ENCODE measurements around the gene SFRP5.

The SFRP5 gene

GRCh38 chr10:97788552-97789442 lies 17.0 kb upstream of the SFRP5 start:
- DNase-seq (ENCODE audit: low read depth in 1 of 2, low spot score in 1 of 2) = no peak

DNA sequence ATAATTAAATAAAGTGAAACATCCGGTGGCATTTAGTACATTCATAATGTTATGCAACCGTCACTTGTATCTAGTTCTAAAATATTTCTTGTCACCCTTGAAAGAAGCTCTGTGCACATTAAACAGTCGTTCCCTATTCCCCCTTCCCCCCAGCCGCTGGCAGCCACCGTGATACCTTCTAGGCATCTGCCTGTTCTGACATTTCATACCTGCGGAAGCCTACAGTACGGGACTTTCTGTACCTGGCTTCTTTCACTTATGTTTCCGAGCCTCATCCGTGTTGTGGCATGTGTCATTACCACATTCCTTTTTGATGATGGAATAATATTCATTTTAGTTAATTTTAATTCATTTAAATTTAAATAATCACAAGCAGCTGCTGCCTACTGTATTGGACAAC lies 13.9 kb upstream of the SFRP5 start:
- DNase-seq (ENCODE audit: low read depth in 1 of 2, low spot score in 1 of 2) = no peak

- DNase-seq (ENCODE audit: low read depth in 1 of 2, low spot score in 1 of 2) = no peak
Measured at GRCh38 chr10:97785231-97785630, 13.4 kb upstream of the SFRP5 start.

DNA sequence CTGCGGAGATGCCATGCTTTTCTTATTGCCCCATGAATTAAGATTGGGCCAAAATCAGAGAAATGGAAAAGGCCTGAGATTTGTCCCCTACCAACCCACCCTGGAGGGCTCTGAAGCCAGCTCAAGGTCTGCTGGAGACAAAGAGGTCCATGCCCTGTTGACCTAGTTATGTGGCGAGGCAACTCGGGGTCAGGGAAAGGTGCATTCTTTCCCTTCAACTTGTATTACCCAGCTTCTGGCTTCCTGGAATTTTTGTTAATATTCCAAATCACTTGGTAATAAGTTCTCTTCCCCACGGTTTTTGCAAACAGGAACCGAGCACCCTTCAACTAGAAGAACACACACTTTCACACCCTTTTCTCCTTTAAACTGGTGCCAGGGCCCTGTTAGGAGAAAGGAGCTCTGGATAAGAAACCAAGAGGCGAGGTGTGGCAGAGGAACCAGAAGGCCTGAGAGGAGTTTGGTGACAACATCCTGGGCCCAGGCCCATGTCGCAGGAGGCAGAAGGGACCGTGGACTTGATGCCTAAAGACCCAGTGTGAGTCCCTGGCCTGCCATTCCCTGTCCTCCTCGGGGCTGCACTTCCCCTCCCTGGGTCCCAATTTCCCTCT lies 12.5 kb upstream of the SFRP5 start:
- no peak for DNase-seq (ENCODE audit: low read depth in 1 of 2, low spot score in 1 of 2)

- no peak for DNase-seq (ENCODE audit: low read depth in 1 of 2, low spot score in 1 of 2)
Measured at GRCh38 chr10:97782455-97783228, 10.8 kb upstream of the SFRP5 start.

- DNase-seq (ENCODE audit: low read depth in 1 of 2, low spot score in 1 of 2) = no peak
Measured at GRCh38 chr10:97781618-97782331, 10.0 kb upstream of the SFRP5 start.

GRCh38 chr10:97780841-97781617 lies 9.2 kb upstream of the SFRP5 start:
- no peak for DNase-seq (ENCODE audit: low read depth in 1 of 2, low spot score in 1 of 2)

DNA sequence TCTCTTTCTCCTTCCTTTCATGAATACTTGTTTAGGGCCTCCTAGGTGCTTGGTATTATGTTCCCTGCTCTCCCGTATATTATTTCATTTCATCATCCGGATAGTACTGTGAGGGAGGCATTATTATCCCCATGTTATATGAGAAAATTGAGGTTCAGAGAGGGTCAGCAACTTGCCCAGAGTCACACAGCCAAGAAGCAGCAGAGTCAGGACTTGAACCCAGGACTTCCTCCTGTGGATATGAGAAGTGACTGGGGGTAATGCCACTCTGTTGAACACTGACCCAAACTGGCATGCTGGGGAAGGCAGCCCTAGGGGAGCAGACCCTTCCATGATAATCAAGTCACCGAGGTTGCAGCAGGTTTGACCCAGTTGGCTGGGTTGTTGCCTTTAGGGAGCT lies 8.2 kb upstream of the SFRP5 start:
- no peak for DNase-seq (ENCODE audit: low read depth in 1 of 2, low spot score in 1 of 2)

DNA sequence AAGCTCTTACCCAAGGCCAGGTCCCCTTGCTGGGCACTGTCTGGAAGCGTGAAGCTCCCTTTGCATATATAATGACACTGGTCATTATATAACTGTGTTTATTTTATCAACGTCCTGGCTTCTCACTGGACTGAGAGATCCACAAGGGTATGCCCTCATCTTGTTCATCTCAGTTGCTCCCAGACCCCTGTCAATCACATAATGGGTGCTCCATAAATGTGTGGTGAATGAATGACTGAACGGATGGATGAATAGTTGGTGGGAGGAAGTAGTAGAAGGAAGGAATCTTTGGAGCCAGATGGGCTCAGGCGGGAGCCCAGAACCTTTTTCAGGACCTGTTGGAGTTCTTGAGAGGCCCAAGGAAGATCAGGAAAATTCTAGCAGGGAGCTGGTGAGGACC lies 7.7 kb upstream of the SFRP5 start:
- no peak for DNase-seq (ENCODE audit: low read depth in 1 of 2, low spot score in 1 of 2)

DNA sequence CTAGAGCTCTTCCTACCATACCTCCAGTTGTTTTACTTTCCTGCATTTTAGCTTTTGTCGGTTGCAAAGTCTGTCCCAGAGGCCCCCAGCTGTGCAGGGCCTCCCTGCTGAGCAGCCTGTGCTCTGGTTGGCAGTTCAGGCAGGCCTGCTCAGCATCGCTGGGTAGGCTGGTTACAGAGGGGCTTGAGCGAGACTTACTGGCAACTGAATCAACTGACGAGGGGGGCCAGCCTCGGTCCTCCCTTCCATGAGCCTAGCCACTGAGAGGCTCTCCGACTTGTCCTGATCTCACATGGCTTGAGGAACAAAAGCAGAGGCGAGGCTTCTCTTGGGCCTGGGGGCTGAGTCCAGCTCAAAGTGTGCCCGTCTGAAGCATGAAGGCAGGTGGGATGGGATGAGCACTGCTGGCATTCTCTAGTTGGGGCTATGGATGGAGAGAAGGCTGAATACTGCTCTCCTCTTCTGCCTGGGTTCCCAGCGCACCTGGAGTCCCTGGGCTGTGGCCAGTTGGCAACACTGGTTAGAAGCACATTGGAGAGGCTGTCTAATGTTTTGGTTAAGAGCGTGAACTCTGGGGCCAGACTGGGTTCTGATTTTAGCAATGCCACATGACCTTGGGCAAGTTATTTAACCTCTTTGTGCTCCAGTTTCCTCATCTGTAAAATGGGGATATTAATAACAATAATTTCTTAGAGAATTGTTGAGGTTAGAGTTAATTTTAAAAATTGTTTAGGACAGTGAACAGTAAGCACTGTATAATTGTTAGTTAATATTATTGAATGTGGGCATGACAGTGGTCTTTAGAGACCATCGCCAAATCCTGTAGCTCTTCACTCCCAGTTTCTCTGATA lies 6.9 kb upstream of the SFRP5 start:
- no peak for DNase-seq (ENCODE audit: low read depth in 1 of 2, low spot score in 1 of 2)

GRCh38 chr10:97777143-97777542 lies 5.3 kb upstream of the SFRP5 start:
- DNase-seq (ENCODE audit: low read depth in 1 of 2, low spot score in 1 of 2) = no peak

DNA sequence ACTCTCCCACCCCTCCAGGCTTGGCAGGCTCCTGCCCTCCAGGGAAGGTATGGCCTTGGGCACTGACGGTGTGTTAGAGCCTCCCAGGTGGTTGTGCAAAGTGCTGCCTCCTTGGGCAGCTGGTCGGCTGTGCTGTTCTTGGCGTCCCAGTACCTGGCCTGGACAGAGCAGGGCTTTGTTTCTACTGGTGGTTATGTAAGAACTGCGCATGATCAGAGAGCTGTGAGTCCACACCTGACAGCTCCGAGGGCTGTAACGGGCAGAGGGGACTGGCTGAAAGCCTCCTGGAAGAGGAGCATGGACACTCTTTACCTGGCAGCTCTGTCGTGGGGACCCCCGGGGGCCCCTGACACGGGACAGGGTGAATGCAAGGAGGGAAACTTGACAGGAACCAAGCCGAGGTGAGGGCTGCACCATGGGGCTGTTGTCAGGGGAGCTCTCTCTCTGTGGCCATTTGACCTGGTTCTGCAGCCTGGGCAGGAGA lies 3.1 kb upstream of the SFRP5 start:
- DNase-seq (ENCODE audit: low read depth in 1 of 2, low spot score in 1 of 2) = no peak

DNA sequence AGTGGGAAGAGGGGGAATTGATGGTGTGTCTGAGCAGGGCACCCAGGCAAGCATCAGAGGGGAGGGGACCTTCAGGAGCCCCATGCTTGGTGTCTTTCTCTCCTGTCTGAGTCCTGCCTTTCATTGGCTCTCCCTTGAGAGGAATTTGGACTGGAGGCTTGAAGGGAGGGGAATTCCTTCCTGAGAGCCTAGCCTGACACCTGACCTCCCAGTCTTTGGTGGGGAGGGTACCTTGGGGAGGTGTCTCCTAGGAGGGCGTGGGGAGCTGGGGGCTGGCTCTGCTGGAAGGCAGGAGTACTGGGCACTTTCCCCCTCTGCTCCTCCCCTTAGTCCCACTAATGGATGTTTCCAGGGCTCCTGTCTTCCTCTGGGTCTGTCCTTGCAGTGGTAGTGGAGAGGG lies 1.3 kb upstream of the SFRP5 start:
- no peak for DNase-seq (ENCODE audit: low read depth in 1 of 2, low spot score in 1 of 2)

GRCh38 chr10:97771055-97771891 lies 526 bp downstream of the SFRP5 start:
- no peak for DNase-seq (ENCODE audit: low read depth in 1 of 2, low spot score in 1 of 2)

DNA sequence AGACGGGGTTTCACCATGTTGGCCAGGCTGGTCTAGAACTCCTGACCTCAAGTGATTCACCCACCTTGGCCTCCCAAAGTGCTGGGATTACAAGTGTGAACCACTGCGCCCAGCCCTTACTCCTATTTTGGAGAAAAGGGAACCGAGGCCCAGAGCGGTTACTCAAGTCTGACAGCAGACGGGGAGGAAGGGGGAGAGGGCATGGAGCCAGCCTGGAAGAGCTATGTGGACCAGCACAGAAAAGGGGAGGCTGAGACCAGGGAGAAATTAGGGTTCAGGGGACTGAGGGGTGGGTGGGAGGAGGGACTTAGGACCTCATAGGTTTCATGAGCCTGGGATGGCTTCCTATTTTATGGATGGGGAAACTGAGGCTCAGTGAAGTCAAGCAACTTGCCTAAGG lies 1.5 kb downstream of the SFRP5 start:
- DNase-seq (ENCODE audit: low read depth in 1 of 2, low spot score in 1 of 2) = no peak

DNA sequence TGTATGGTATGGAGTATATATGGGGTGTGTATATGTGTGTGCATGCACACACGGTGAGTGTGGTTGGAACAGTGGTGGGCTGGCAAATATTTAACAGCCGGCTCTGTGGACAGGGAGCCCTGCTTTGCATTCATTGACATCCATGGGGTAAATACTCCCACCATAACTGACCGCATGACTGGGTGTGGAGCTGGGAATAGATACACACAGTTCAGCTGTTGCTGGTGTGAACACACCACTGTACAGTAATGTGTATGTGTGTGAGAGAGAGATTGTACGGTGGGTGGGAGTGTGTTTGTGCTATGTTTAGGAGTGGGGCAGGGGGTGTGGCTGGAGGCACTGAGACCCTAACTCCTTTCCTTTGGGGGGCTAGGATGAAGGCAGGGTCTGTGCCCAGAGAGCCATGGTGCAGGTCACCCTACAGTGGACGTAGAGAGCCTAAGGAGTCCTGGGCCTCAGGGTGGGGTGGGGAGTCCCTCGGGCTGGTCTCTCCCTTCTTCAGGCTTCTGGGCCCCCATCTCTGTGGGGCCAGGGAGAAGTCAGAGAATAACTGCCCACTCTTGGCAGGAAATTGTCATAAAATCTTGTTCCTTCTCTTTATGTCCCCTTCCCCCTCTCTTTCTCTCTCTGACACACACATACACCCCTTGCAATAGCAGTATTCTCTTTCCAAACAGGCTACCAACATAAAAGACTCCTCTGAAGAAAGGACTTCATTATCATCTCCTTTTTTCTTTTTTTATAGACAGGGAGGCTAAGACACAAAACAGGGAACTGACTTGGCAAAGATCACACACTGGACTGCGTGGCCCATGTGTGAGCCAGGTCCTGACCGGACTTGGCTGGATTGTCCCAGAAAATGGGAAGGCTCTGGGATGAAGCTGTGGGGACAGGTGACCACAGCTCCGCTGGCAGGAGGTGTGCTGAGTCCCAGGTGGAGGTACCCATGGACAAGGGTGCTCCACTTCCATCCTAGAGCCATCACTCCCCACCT lies 3.2 kb downstream of the SFRP5 start:
- DNase-seq (ENCODE audit: low read depth in 1 of 2, low spot score in 1 of 2) = no peak

Data from stimulated activated CD4-positive, alpha-beta T cell treated with anti-CD3 and anti-CD28 coated beads, Interleukin-15, amount 100 ng/mL, for 1 hour (primary cell).